PFSK-1 (cell line): ENCODE measurements around the gene RABIF.

Experiments
- FOXP2 ChIP-seq: optimal IDR thresholded peaks from 2 replicates; pipeline ENCODE3; 2011; ENCODE audit warnings: borderline replicate concordance, control low read depth, inconsistent platforms; ENCODE audit not compliant: insufficient read depth; ENCODE audit errors: extremely low read length, extremely low read depth
- POLR2AphosphoS5 ChIP-seq: IDR thresholded peaks from 2 replicates; pipeline ENCODE4 v1.6.1; 2012; ENCODE audit warnings: low read depth, mild to moderate bottlenecking, control low read depth, low read length, moderate library complexity
- TAF1 ChIP-seq: IDR thresholded peaks from 2 replicates; pipeline ENCODE4 v1.6.1; 2012; ENCODE audit warnings: low read length, control low read depth, borderline replicate concordance; ENCODE audit not compliant: insufficient read depth

DNA sequence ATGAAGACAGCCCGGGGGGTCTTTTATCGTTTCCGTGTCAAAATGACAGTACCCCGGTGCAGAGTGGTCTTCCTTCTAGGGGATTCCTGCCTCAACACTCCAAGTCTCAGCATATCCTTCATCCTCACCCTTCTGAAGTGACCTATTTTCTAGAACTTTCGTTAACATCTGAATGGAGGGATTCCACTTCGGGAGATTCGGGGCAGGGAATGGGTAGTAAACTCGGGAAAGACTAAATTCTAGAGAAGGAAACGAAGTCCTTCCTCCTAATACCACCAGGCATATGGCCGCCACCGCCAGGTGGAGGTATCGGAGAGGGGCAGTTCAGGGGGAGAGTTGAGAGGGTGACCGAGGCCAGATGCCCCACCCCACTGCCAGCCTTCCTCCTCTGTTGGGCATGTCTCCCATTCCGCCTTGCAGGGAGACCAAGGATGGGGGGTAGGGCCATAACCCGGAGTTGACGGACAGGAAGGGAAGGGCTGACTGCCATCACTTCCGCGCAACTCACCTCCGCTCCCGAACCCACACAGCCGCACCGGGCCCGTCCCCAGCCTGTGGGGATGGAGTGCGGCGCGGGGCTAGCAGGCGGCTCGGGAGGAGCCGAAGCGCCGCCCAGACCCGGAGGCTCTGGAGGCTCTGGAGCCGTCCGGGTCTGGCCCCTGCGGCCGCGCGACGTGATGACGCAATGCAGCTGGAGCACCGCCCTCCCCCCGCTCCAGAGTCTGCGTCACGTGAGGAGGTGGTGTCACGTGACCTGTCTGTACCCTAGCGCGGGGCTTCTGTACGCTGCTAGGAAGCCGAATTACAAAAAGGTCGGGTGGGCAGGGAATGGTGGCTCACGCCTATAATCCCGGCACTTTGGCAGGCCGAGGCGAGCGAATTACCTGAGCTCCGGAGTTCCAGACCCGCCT is 37.9 kb upstream of the RABIF start, which contains the start of gene KLHL12:
- TF ChIP-seq FOXP2 (peak; percentile 89), TAF1 (peak; percentile 79; the same call in 1 of the 2 replicates), POLR2AphosphoS5 (peak; percentile 97)
